ENCODE measurements around the gene AFF1.

AFF1 gene, protein sequence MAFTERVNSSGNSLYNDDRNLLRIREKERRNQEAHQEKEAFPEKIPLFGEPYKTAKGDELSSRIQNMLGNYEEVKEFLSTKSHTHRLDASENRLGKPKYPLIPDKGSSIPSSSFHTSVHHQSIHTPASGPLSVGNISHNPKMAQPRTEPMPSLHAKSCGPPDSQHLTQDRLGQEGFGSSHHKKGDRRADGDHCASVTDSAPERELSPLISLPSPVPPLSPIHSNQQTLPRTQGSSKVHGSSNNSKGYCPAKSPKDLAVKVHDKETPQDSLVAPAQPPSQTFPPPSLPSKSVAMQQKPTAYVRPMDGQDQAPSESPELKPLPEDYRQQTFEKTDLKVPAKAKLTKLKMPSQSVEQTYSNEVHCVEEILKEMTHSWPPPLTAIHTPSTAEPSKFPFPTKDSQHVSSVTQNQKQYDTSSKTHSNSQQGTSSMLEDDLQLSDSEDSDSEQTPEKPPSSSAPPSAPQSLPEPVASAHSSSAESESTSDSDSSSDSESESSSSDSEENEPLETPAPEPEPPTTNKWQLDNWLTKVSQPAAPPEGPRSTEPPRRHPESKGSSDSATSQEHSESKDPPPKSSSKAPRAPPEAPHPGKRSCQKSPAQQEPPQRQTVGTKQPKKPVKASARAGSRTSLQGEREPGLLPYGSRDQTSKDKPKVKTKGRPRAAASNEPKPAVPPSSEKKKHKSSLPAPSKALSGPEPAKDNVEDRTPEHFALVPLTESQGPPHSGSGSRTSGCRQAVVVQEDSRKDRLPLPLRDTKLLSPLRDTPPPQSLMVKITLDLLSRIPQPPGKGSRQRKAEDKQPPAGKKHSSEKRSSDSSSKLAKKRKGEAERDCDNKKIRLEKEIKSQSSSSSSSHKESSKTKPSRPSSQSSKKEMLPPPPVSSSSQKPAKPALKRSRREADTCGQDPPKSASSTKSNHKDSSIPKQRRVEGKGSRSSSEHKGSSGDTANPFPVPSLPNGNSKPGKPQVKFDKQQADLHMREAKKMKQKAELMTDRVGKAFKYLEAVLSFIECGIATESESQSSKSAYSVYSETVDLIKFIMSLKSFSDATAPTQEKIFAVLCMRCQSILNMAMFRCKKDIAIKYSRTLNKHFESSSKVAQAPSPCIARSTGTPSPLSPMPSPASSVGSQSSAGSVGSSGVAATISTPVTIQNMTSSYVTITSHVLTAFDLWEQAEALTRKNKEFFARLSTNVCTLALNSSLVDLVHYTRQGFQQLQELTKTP

DNA sequence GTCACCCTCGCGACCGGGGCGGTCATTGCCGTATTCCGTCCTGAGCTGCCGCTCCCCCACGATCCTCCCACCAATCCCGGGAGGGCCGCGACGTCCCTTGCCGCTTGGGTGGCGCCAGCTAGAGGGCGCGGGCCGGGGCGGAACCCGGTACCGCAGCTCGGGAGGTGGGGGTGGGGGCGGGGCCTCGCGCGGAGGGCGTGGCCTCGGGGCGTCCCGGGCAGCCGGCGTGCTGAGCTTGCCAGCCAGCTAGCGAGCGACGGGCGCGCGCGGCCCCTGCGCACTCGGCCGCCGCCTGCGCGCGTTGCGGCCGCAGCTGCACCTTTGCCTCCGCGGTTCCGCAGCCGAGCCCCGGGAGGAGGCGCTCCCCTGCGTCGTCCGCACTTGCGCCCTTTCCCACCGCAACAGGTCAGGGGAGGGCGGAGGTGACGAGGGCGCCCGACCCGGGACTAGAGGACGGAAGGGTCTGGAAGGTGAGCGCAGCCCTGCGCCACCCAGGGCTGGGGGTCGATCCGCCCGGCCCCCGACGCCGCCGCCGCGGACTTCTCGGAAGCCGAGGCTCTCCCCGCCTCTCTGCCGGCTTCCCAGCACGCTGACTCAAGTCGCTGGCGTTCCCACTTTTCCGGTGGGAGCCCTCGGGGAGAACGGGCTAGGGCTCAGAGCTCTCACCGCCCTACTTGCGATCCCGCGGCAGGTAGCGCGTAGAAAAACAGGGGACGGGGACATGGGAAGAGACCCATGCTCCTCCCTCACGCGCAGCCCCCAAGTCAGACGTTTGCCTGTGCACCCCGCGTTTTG, at the start of gene AFF1:
AFF1 (plus strand) TSS at position 241 of the 795 bp plus-strand sequence. CDS start 13,523 bp downstream, outside the sequence.
- FAIRE-seq = peak; percentile 93
- DNase-seq (ENCODE audit: extremely low spot score, insufficient read length, low read depth) = peak; percentile 80

DNA sequence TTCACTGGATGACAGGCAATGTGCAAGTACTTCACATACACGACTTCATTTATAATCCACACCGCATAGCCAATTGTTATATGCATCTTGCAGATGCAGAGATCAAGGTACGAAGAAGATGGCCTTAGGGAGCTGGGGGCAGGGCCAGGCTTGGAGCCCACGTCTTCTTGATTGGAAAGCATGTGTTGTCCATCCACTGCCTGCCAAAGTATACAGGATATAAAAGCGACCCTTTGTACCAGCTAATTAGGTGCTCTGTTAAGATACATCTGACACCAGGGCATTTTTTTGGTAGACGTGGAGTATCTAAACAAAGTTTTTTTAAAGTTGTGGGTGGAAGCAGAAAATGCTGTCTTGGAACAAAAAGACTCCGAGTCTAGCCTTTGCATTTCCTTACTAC, 44.0 kb upstream of the AFF1 start:
- FAIRE-seq = no peak

DNA sequence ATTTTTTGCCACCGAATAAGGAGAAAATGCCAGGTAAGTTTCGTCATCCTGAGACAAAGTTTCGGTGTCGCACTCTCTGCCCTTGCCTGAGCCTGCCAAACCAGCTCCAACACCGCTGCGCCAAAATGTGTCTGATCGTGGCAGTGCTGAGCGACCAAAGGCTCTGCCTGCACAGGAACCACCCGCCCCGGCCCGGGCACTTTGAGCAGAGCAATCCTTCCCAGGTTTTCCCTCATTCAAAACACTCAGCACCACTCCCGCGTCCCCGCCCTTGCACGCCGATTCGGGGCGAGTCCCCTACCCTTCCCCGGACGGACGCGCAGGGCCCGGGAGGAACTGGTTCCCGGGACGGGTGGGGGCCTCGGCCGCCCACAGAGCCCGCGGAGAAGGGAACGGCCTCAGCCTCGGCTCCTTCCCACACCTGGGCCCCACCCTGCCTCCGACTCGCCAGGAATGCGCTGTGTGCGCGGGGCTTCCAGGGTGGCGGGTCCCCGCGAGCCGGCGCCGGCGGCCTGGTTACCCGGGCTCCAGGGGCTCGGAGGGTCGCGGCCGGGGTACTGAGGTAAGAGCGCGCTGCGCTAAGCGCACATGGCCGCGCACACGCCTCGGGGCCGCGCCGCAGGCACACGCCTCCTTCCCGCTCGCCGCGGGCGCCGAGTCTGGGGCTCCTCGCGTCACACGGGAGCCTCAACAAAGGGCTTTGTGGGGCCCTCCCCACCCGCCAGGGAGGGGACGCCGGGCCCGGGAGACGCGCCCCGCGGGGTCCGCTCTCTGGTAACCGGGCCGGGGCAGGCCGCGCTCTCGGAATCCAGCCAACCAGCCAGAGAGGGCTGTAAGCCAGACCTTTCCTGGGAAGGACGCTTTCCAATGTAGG, 42.8 kb upstream of the AFF1 start, which contains the start of gene C4orf36:
C4orf36 (minus strand) TSS at position 661 of the 874 bp plus-strand sequence. CDS start 902 bp downstream, outside the sequence.
- DNase-seq (ENCODE audit: extremely low spot score, insufficient read length, low read depth) = no peak

More for the DNA sequence above, 44.0 kb upstream of the AFF1 start:
- DNase-seq (ENCODE audit: extremely low spot score, insufficient read length, low read depth) = no peak

DNA sequence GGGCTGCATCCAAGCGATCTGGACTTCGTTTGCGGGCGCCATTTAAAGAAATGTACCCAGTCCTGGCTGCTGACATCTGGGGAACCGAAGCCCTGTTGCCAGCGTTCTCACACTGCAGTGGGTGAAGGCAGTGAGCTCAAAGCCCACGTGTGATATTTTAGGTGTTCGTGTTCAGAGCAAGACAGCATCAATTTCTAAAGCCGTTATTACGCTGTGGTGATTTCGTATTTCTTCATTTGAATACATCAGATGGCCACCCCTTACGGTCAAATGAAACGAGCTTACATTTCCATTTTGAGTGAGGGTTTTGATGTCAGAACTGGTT, 42.2 kb upstream of the AFF1 start:
- DNase-seq (ENCODE audit: extremely low spot score, insufficient read length, low read depth) = no peak

More for the DNA sequence above, 42.8 kb upstream of the AFF1 start, which contains the start of gene C4orf36:
- FAIRE-seq = no peak

DNA sequence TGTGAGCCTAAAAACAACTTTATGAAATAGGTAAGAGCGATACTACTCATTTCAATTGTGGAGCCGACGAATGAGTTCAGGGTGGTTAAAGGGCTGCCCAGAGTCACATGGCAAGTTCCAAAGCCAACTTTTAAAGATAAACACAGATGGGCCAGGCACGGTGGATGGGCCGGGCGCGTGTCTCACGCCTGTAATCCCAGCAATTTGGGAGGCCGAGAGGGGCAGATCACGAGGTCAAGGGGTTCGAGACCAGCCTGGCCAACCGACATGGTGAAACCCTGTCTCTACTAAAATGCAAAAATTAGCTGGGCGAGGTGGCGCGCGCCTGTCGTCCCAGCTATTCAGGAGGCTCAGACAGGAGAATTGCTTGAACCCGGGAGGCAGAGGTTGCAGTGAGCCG, 41.7 kb upstream of the AFF1 start:
- DNase-seq (ENCODE audit: extremely low spot score, insufficient read length, low read depth) (no peak), FAIRE-seq (no peak)

More for the DNA sequence above, 42.2 kb upstream of the AFF1 start:
- FAIRE-seq = no peak

DNA sequence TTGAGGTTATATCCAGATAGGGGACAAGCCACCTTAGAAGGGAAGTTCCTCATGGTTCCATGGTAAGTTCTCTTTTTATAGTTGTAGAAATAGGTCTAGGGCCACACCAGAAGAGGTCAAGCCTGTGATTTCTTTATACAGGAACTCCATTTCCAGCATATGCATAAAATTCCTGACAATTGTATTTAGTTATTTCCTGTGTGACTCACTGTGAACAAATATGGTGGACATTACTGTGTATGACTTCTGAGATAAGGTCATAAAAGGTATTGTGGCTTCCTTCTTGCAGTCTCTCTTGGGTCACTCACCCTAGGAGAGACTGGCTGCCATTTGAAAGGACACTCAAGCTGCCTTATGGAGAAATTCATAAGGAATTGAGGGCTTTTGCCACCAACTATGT, 40.4 kb upstream of the AFF1 start:
- no peak for FAIRE-seq
- no peak for DNase-seq (ENCODE audit: extremely low spot score, insufficient read length, low read depth)

DNA sequence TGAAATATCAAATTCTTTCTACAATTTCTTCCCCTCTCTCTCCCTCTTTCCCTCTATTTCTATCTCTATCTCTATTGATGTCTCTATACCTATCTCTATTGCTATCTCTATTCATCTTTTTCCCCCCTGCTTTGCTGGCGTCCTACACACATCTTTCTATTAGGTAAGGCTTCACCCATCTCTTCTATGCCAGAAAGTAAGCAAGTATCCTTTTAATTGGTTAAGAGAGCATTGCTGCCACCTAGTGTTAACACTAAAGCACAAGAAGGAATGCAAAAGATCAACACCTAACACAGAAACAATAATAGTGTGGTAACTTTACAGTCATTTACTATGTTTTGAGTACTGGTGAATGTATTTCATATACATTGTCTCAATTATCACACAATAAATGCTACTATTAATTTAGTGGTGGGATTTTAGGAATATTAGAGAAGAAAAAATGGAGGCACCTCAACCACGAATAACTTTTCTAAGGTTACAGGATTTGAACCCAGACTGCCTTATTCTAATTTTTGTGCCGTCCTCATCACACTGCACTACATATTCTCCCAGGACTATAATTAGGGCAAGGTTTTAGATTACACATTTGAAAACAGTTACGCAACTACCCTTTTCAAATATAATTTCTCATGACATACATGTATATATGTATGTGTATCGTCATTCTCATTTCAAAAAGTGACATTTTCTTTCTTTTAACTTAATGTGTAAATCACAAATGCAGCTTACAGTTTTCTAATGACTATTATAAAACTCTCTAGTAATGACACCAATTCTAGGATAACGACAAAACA, 38.9 kb upstream of the AFF1 start:
- DNase-seq (ENCODE audit: extremely low spot score, insufficient read length, low read depth) (no peak), FAIRE-seq (peak; percentile 83)

DNA sequence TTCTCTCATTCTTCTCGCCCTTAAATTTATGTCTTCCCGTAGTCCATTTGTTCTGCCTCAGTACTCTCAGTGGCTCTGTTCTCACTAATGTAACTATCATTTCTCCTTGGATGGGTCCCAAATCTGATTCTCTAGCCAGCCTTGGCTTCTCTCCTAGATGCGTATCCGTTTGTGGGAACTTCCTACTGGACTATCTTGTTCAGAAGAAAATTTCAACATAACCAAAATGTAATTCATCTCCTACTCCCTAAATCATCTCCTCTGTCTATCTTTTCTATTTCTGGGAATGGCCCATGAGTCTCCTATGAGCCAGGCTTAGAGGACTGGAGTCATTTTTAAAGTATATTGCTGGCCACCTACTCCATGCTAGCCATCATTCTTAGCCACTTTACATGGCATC, 38.2 kb upstream of the AFF1 start:
- no peak for DNase-seq (ENCODE audit: extremely low spot score, insufficient read length, low read depth)
- FAIRE-seq = no peak

DNA sequence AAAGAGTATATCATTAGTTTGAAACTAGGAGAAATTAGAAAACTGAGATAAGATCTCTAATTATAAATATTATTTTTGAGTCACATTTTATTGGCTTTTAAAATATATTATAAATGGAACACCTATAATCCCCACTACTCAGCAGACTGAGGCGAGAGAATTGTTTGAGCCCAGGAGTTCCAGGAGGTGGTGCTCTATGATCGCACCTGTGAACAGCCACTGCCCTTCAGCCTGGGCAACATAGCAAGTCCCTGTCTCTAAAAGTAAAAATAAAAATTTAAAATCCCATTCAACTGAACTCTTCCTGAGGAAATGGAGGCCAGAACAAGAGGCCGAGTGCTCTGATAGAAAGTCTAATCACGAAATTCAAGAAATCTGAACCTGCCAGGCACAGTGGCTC, 36.2 kb upstream of the AFF1 start:
- FAIRE-seq (no peak), DNase-seq (ENCODE audit: extremely low spot score, insufficient read length, low read depth) (no peak)

DNA sequence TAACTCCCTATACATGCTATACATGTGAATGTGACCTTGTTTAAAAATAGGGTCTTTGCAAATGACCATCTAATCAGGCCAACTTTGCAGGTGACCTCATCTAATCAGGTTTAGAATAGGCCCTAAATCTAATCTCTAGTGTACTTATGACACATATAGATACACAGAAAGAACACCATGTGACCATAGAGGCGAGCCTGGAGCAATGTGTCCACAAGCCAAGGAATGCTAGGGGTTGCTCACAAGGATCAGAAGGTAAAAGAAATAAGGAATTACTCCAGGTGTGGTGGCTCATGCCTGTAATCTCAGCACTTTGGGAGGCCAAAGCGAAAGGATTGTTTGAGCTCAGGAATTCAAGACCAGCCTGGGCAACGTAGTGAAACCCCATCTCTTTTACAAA, 32.9 kb upstream of the AFF1 start:
- DNase-seq (ENCODE audit: extremely low spot score, insufficient read length, low read depth) = no peak
- FAIRE-seq = no peak

DNA sequence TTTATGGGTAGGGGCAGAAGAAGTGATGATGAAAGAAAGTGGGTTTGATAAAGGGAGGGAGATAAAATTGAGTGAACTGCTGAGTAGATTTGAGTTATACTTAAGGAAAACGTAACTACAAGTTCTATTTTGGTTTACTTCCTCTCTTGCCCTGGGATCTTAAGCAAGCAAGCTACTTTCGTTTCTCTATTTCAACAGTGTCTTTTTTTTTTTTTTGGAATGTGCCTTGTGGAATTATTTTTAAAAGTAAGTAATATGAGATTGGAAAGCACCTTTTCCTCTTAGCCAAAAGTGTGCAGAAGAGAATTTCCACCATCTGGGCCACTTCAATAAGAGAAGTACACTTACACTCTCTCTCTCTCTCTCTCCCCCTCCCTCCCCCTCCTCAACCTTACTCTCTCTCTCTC, 26.6 kb upstream of the AFF1 start:
- DNase-seq (ENCODE audit: extremely low spot score, insufficient read length, low read depth) (no peak), FAIRE-seq (no peak)

DNA sequence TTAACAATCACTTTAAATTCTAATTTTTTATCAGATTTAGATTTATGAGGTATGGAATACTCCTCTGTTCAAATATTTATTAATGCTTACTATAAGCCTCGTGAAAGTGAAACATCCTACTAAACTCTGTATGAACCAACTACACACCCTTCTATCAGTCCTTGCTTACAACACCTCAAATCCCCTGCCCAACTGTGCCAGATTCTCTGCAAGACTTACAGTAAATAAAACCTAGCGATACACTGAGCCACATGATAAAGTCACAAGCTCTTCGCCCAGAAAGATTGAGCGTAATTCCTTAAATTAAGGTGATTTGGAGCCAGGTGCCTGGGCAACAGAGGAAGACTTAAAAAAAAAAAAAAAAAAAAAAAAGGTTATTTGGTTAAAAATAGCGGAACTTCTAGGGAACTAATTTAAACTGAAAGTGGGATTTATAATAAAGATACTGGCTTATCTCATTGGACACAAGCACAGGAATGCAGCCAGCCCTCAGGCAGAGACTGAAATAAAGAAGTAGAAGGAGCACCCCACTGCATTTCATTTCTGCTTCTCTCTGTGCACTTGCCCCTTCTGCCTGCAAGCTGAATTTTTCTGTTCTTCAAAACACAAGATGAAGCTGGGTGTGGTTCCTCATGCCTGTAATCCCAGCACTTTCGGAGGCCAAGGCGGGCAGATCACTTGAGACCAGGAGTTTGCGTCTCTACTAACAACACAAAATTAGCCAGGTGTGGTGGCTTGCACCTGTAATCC, 25.1 kb upstream of the AFF1 start:
- FAIRE-seq (no peak), DNase-seq (ENCODE audit: extremely low spot score, insufficient read length, low read depth) (no peak)

DNA sequence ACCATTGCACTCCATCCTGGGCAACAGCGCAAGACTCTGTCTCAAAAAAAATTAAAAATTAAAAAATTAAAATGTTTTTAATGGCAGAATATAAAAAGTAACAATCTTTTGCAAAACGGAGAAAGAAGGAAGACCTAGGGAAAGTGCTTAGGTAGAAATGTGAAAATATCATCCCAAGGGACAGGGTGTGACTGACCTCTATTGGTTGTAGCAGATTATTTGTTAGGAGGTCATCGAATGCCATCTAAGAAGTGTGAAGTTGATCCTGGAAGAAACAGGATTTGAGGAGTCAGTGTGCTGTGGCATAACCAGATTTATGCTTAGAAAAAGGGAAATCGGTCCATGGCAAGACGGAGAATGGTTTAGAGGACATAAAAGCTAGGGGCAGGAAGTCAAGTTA, 24.4 kb upstream of the AFF1 start:
- DNase-seq (ENCODE audit: extremely low spot score, insufficient read length, low read depth) (no peak), FAIRE-seq (no peak)

DNA sequence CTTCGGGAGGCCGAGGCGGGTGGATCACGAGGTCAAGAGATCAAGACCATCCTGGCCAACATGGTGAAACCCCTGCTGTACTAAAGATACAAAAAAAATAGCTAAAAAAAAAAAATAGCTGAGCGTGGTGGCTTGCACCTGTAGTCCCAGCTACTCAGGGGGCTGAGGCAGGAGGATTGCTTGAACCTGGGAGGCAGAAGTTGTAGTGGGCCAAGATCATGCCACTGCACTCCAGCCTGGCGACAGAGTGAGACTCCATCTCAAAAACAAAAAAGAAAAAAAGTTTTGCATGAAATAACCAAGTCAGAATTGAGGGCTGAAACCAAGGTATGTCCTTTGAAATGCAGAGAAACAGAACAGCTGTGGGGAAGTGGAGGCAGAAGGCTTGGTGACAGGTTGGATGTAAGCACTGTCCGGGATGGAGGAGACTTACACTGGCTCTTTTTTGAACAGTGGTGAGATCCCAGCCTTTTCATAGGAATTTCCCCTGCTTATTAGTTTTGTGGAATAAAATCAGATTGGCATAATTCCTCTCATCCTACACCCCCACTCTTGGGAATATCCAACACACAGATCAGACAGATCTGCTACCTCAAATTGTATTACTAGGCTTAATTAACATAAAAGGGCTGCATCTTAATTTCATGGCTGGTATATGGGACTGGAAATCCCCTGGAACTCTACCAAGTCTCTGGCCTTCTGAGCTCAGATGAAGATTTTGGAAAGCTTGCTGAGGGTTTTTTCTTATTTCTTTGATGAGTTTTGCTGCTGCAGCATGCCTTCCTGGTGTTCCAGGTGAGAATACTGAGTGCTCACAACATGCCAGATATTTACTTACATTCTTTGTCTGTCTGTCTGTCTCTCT, 23.8 kb upstream of the AFF1 start:
- peak; percentile 54 for FAIRE-seq

DNA sequence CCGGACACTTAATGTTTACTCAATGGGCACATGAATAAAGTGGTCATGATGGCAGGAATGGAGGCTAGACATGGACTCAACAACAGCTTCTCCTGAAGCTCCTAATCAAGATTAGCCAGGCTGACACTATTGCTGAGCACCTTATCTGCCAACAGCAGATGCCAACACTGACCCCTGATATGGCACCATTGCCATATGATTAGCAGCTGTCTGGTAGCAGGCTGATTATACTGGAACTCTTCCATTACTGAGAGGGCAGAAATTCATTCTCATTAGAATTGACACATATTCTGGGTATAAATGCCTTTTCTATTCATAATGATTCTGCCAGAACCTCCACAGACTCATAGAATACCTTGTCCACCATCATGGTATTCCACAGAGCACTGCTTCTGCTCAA, 18.4 kb upstream of the AFF1 start:
- no peak for DNase-seq (ENCODE audit: extremely low spot score, insufficient read length, low read depth)
- FAIRE-seq = no peak

More for the DNA sequence above, 23.8 kb upstream of the AFF1 start:
- DNase-seq (ENCODE audit: extremely low spot score, insufficient read length, low read depth) = no peak
